IMR-90 (cell line): ENCODE data around the gene TAGLN. TPM values are rescaled to one million over a fixed set of nuclear protein-coding genes. Genes with fewer than 3 reads are reported as not detected.

Experiments
- ATAC-seq: fragments of 200-7000 bp; cut with Tn5 transposase; 2 replicates; pipeline ENCODE4 v1.9.1; 2020; ENCODE audit warnings: low read depth, mild to moderate bottlenecking, moderate library complexity
- BruUV-seq: library from RNA; stranded (reverse); fragments of 400-500 nt; replicated peaks from 2 replicates; lab custom pipeline; 2021; lab: Mats Ljungman, UMichigan
- CTCF ChIA-PET: fragments of 300-600 bp; formaldehyde crosslinking; extraction: SDS; loops from one replicate; lab custom pipeline; 2021; ENCODE audit warnings: antibody characterized with exemption; lab: Yijun Ruan, JAX
- POLR2A ChIA-PET: fragments of 300-600 bp; sonication (Branson Sonifier 250); formaldehyde crosslinking; loops from one replicate; lab custom pipeline; 2022; ENCODE audit warnings: antibody characterized with exemption; ENCODE audit not compliant: unreplicated experiment; lab: Charles Lee
- DNase-seq: peaks from one replicate; pipeline ENCODE4 v3.0.0; 2013
- H2AFZ ChIP-seq: replicated peaks from 2 replicates; pipeline ENCODE3; 2013; ENCODE audit warnings: low read length, mild to moderate bottlenecking; ENCODE audit not compliant: poor library complexity
- H2AK5ac ChIP-seq: 2 replicates; pipeline ENCODE4 v1.6.1; 2013; ENCODE audit warnings: low read depth, low read length, inconsistent platforms
- H2AK9ac ChIP-seq: replicated peaks from 2 replicates; pipeline ENCODE3; 2013; ENCODE audit warnings: mild to moderate bottlenecking, low read depth, low read length, moderate library complexity; ENCODE audit not compliant: poor library complexity
- H2BK120ac ChIP-seq: 2 replicates; pipeline ENCODE4 v1.6.1; 2013; ENCODE audit warnings: low read depth, low read length, inconsistent platforms
- H2BK15ac ChIP-seq: 3 replicates; pipeline ENCODE4 v1.6.1; 2013; ENCODE audit warnings: low read depth, low read length, inconsistent platforms
- H2BK20ac ChIP-seq: 2 replicates; pipeline ENCODE4 v1.6.1; 2013; ENCODE audit warnings: low read depth, mild to moderate bottlenecking, inconsistent platforms, low read length, moderate library complexity
- H2BK5ac ChIP-seq: 2 replicates; pipeline ENCODE4 v1.6.1; 2013; ENCODE audit warnings: mild to moderate bottlenecking, low read depth, low read length, inconsistent platforms; ENCODE audit not compliant: poor library complexity, severe bottlenecking
- H3K14ac ChIP-seq: replicated peaks from 2 replicates; pipeline ENCODE4 v1.6.1; 2013; ENCODE audit warnings: low read depth, low read length, inconsistent platforms
- H3K18ac ChIP-seq: 2 replicates; pipeline ENCODE4 v1.6.1; 2013; ENCODE audit warnings: low read depth, low read length, control low read depth
- H3K23ac ChIP-seq: 2 replicates; pipeline ENCODE4 v1.6.1; 2013; ENCODE audit warnings: low read depth, low read length, inconsistent platforms
- H3K27ac ChIP-seq: 2 replicates; pipeline ENCODE4 v1.5.1; 2013; ENCODE audit warnings: mild to moderate bottlenecking, control low read depth, low read length; ENCODE audit not compliant: insufficient read depth
- H3K27me3 ChIP-seq: 2 replicates; pipeline ENCODE4 v1.6.1; 2013; ENCODE audit warnings: low read length; ENCODE audit not compliant: control insufficient read depth, insufficient read depth
- H3K36me3 ChIP-seq: 2 replicates; pipeline ENCODE4 v1.6.1; 2013; ENCODE audit warnings: low read length, mixed read lengths; ENCODE audit not compliant: control insufficient read depth, insufficient read depth
- H3K4ac ChIP-seq: 2 replicates; pipeline ENCODE4 v1.6.1; 2013; ENCODE audit warnings: low read depth, low read length, inconsistent platforms
- H3K4me1 ChIP-seq: 2 replicates; pipeline ENCODE4 v1.6.1; 2013; ENCODE audit warnings: low read length, mixed read lengths; ENCODE audit not compliant: control insufficient read depth, insufficient read depth
- H3K4me2 ChIP-seq: 2 replicates; pipeline ENCODE4 v1.6.1; 2013; ENCODE audit warnings: low read depth, mild to moderate bottlenecking, control low read depth, low read length, moderate library complexity
- H3K4me3 ChIP-seq: 2 replicates; pipeline ENCODE4 v1.5.1; 2013; ENCODE audit warnings: low read depth, mild to moderate bottlenecking, control low read depth, low read length, moderate library complexity; ENCODE audit not compliant: insufficient read depth
- H3K56ac ChIP-seq: 2 replicates; pipeline ENCODE4 v1.6.1; 2013; ENCODE audit warnings: low read length, inconsistent platforms; ENCODE audit not compliant: insufficient read depth; ENCODE audit errors: extremely low read depth
- H3K79me1 ChIP-seq, 2 experiments: 2 replicates each; pipeline ENCODE4 v1.6.1; 2013; ENCODE audit warnings: low read length in 2 of 2, inconsistent platforms in 1 of 2, low read depth in 1 of 2
- H3K9ac ChIP-seq: 2 replicates; pipeline ENCODE4 v1.6.1; 2013; ENCODE audit warnings: low read depth, low read length, control low read depth
- H3K9me1 ChIP-seq: 2 replicates; pipeline ENCODE4 v1.6.1; 2013; ENCODE audit warnings: low read length, inconsistent platforms; ENCODE audit not compliant: insufficient read depth
- H3K9me3 ChIP-seq: 2 replicates; pipeline ENCODE4 v1.6.1; 2013; ENCODE audit warnings: low read length; ENCODE audit not compliant: control insufficient read depth, insufficient read depth
- H4K20me1 ChIP-seq: 2 replicates; pipeline ENCODE4 v1.6.1; 2013; ENCODE audit warnings: low read length, inconsistent platforms; ENCODE audit not compliant: insufficient read depth
- H4K5ac ChIP-seq: 2 replicates; pipeline ENCODE4 v1.6.1; 2013; ENCODE audit warnings: mild to moderate bottlenecking, low read depth, low read length, control low read depth
- H4K8ac ChIP-seq, 2 experiments: 2 replicates each; pipeline ENCODE4 v1.6.1; 2013; ENCODE audit warnings: low read depth in 2 of 2, low read length in 2 of 2, control low read depth in 1 of 2, inconsistent platforms in 1 of 2
- H4K91ac ChIP-seq: 2 replicates; pipeline ENCODE4 v1.6.1; 2013; ENCODE audit warnings: low read depth, low read length, inconsistent platforms; ENCODE audit not compliant: insufficient read depth
- MAFK ChIP-seq: IDR thresholded peaks from 2 replicates; pipeline ENCODE4 v1.6.1; 2012; ENCODE audit warnings: low read depth, low read length, improper control_type of control experiment
- MXI1 ChIP-seq: IDR thresholded peaks from 2 replicates; pipeline ENCODE4 v1.6.1; 2012; ENCODE audit warnings: low read depth, mild to moderate bottlenecking, low read length, moderate library complexity, borderline replicate concordance
- WGBS, 2 experiments: methylation state at CpG; one replicate each; pipeline versions ENCODE4 v1.1.5 to v1.1.7; 2013; ENCODE audit warnings: missing lambda C conversion rate in 2 of 2; ENCODE audit not compliant: insufficient read length in 1 of 2; ENCODE audit errors: extremely low coverage in 2 of 2; 5-methylcytosine and 5-hydroxymethylcytosine counted together
- dilution Hi-C: fragments of 300-500 bp; cut with HindIII; formaldehyde crosslinking; loops from one replicate; pipeline ENCODE4 v1.14.3; 2018; ENCODE audit warnings: low sequenced_read_pairs; ENCODE audit not compliant: unreplicated experiment
- in situ Hi-C: fragments of 300-500 bp; cut with MboI; formaldehyde crosslinking; loops from 3 replicates; pipeline ENCODE4 v1.14.3; 2019; ENCODE audit warnings: low sequenced_read_pairs, inconsistent platforms, mixed read lengths
- intact Hi-C: fragments of 100-400 bp; cut with micrococcal nuclease; formaldehyde crosslinking; loops from 2 replicates; pipeline ENCODE4 v1.10.0; 2022
- polyA plus RNA-seq, 3 experiments: library from polyadenylated mRNA; depleted of rRNA; stranded (reverse); fragments of >200 nt; gene quantifications; 2 replicates each; pipeline ENCODE4 v1.2.3, GENCODE V29; 2012; ENCODE audit warnings: low replicate concordance in 1 of 3
- total RNA-seq: library from RNA; depleted of rRNA; stranded (reverse); fragments of >200 nt; gene quantifications from 2 replicates; pipeline ENCODE4 v1.2.3, GENCODE V29; 2012

Gene TAGLN
- total and polyA plus RNA-seq, 2 of the 4 experiments (the other 2 are of a cell fraction) = 2,558 to 3,760 TPM

DNA sequence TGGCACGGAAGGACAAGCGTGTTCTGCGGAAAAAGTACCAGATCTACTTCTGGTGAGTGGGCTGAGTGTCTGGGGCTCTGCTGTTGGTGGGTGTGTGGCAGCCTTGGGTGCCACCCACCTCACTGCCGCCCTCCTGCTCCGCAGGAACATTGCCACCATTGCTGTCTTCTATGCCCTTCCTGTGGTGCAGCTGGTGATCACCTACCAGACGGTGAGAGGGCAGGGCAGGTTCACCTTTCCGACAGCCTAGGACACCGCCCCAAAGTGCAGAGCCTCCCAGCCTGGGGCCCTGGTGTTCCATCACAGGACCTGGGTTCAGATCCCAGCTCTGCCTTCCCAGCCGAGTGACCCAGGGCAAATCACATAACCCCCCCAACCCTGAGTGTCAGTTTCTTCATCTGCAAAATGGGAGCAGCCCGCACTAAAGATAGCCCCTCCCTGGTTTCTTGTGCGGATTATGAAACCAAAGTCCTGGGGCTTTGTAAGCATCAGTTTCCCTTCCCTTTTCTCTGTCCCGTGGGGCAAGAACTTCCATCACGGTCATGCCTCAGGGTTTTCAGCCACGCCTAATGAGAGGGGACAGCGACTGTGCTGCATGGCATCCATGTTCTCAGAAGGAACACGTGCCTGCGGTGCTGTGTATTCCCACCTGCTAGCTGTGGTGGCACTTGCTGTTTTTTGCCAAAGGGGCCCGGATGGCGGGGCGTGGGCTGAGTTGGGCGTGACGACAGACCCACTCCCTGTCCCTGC, 9.8 kb upstream of the TAGLN start:
- no peaks in the 10 kb centered on the region for H3K4me1 ChIP-seq
- H4K20me1 ChIP-seq = no peaks in the 10 kb centered on the region
- dilution Hi-C loops (no loop called here), intact Hi-C loops (no loop called here), in situ Hi-C loops (no loop called here)
- H3K18ac ChIP-seq = no peak overlapping the region
- no peak overlapping the region for H2BK15ac ChIP-seq
- ATAC-seq = no peak
- no peak overlapping the region for H2BK20ac ChIP-seq
- H2AK9ac ChIP-seq = no peak overlapping the region
- H3K56ac ChIP-seq = no peak overlapping the region
- no TSS peak for BruUV-seq
- ChIA-PET CTCF (no interaction called here), POLR2A (no interaction called here)
- H2AK5ac ChIP-seq = no peak overlapping the region
- H3K4me3 ChIP-seq = no peak overlapping the region
- no peak overlapping the region for H4K8ac ChIP-seq
- H3K4ac ChIP-seq = no peak overlapping the region
- no peak overlapping the region for H2BK120ac ChIP-seq
- H2BK5ac ChIP-seq = no peak overlapping the region
- peaks cover 70% of the 10 kb centered on the region for H3K36me3 ChIP-seq
- no peak overlapping the region for H3K23ac ChIP-seq
- H4K91ac ChIP-seq = no peak overlapping the region
- DNase-seq = no peak
- H3K4me2 ChIP-seq = no peak overlapping the region
- 100% methylated on average over 4 of the region's 22 CpGs; no CpG with 5 or more reads in 1 of the 2 experiments for WGBS, 2 experiments
- no peaks in the 10 kb centered on the region for H3K9me3 ChIP-seq
- H3K79me1 ChIP-seq = no peaks in the 10 kb centered on the region
- H3K14ac ChIP-seq = no peak overlapping the region
- H2AFZ ChIP-seq = no peak overlapping the region
- H3K9ac ChIP-seq = no peak overlapping the region
- TF ChIP-seq MAFK (no peak), MXI1 (no peak)
- no peak overlapping the region for H4K5ac ChIP-seq
- H3K27ac ChIP-seq = no peak overlapping the region
- no peaks in the 10 kb centered on the region for H3K27me3 ChIP-seq
- H3K9me1 ChIP-seq = 0 out of 2 replicates have a peak, but pooled peaks cover 4% of the 10 kb centered on the region
